H1 (cell line): ENCODE data around the gene SLC13A4. TPM values are rescaled to one million over a fixed set of nuclear protein-coding genes. Genes with fewer than 3 reads are reported as not detected.

Source experiments
- PHF8 ChIP-seq: fragments of 200-600 bp; sonication (generic); conservative IDR thresholded peaks from 2 replicates; pipeline ENCODE4 v1.7.1; 2012; ENCODE audit warnings: low read depth, mild to moderate bottlenecking, inconsistent platforms, low read length, moderate library complexity
- polyA plus RNA-seq, 7 experiments: library from polyadenylated mRNA; depleted of rRNA in 3 of 7; stranded (reverse) in 5 of 7; unstranded in 2 of 7; fragments of >200 nt in 5 of 7; fragments of 200-250 nt in 2 of 7; gene quantifications; 1 replicate in 5 of 7; 2 replicates in 1 of 7; 4 replicates in 1 of 7; pipeline versions ENCODE4 v1.2.1 to v1.2.3, GENCODE V29; 2011 to 2013; ENCODE audit warnings: missing spikeins in 2 of 7, mixed read lengths in 2 of 7
- total RNA-seq: library from RNA; stranded (reverse); fragmentation: NEBNext Ultra II Directional; extraction: Animal tissue kit (Norgen Biotek cat#: 25700); gene quantifications from 2 replicates; pipeline ENCODE4 v1.2.1, GENCODE V29; 2021
- TF ChIP-seq, protein P1 (sequence below): IDR thresholded peaks from 2 replicates; pipeline ENCODE4 v1.6.1; 2012; ENCODE audit warnings: inconsistent platforms

Gene SLC13A4
- total and polyA plus RNA-seq, 2 of the 8 experiments (the other 6 are each of a cell fraction or from before 2014, with no cell fraction given), result 3.9 to 7.5 TPM

GRCh38 chr7:135666156-135666555, 61.8 kb downstream of the SLC13A4 start (continued):
- no peak for TF ChIP-seq PHF8
- TF ChIP-seq, protein P1, sequence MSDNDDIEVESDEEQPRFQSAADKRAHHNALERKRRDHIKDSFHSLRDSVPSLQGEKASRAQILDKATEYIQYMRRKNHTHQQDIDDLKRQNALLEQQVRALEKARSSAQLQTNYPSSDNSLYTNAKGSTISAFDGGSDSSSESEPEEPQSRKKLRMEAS, result no peak
- TF ChIP-seq, all 59 proteins: peak for 0
